ENCODE results near the gene EYS.

Gene EYS

DNA sequence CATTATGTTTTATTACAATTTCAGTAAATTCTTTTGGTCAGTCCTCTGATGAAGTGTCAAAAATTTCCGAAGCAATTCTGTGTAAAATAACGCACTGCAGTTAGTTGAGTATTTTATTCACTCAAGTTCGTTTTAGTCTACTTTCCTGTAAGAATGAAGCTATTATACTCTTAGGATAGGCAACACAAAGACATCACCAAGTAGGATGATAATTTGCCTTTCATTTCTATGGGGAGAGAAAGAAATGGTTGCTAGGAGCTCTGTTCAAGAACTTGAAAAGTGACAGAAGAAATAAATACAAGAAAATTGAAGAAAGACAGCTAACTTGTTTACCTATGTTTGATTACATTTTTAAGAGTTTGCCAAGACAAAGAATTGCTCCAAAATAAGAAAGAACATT, 290.4 kb downstream of the EYS start:
- TF ChIP-seq, protein P1, sequence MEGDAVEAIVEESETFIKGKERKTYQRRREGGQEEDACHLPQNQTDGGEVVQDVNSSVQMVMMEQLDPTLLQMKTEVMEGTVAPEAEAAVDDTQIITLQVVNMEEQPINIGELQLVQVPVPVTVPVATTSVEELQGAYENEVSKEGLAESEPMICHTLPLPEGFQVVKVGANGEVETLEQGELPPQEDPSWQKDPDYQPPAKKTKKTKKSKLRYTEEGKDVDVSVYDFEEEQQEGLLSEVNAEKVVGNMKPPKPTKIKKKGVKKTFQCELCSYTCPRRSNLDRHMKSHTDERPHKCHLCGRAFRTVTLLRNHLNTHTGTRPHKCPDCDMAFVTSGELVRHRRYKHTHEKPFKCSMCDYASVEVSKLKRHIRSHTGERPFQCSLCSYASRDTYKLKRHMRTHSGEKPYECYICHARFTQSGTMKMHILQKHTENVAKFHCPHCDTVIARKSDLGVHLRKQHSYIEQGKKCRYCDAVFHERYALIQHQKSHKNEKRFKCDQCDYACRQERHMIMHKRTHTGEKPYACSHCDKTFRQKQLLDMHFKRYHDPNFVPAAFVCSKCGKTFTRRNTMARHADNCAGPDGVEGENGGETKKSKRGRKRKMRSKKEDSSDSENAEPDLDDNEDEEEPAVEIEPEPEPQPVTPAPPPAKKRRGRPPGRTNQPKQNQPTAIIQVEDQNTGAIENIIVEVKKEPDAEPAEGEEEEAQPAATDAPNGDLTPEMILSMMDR (IDR thresholded peaks at IDR 0.05; ENCODE audit: poor library complexity, severe bottlenecking) = no peak
- Histone ChIP-seq H3K9me3 (ENCODE audit: severe bottlenecking) (no peaks in the 10 kb centered on the region), H3K27ac (ENCODE audit: poor library complexity, severe bottlenecking) (no peak overlapping the region), H3K36me3 (ENCODE audit: low read depth) (no peaks in the 10 kb centered on the region), H3K4me3 (ENCODE audit: severe bottlenecking) (no peak overlapping the region), H3K27me3 (ENCODE audit: insufficient read depth, poor library complexity, severe bottlenecking) (no peaks in the 10 kb centered on the region), H3K4me1 (ENCODE audit: insufficient read depth, poor library complexity, severe bottlenecking) (no peaks in the 10 kb centered on the region)
- DNase-seq (ENCODE audit: low spot score) (no peak), ATAC-seq (ENCODE audit: low read depth) (no peak)

DNA sequence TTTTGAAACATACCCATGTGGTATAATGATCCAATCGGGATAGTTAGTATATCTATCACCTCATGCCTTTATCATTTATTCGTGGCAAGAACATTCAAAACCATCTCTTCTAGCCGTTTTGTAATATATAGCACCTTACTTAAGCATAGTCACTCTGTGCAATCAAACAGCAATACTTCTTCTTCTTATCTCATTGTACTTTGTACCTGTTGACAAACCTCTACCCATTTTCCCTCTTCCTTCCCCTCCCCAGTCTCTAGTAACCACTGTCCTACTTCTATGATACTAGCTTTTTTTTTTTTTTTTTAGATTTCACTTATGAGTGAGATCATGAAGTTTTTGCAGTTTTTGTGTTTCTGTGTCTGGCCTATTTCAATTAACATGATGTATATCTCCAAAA, 296.7 kb downstream of the EYS start:
- H3K4me1 ChIP-seq (ENCODE audit: insufficient read depth, poor library complexity, severe bottlenecking) = no peaks in the 10 kb centered on the region
- no peaks in the 10 kb centered on the region for H3K27me3 ChIP-seq (ENCODE audit: insufficient read depth, poor library complexity, severe bottlenecking)
- no peaks in the 10 kb centered on the region for H3K9me3 ChIP-seq (ENCODE audit: severe bottlenecking)
- DNase-seq (ENCODE audit: low spot score) (no peak), ATAC-seq (ENCODE audit: low read depth) (no peak)
- no peak overlapping the region for H3K27ac ChIP-seq (ENCODE audit: poor library complexity, severe bottlenecking)
- H3K36me3 ChIP-seq (ENCODE audit: low read depth) = no peaks in the 10 kb centered on the region
- TF ChIP-seq, protein P1 (IDR thresholded peaks at IDR 0.05; ENCODE audit: poor library complexity, severe bottlenecking) = no peak
- H3K4me3 ChIP-seq (ENCODE audit: severe bottlenecking) = no peak overlapping the region

DNA sequence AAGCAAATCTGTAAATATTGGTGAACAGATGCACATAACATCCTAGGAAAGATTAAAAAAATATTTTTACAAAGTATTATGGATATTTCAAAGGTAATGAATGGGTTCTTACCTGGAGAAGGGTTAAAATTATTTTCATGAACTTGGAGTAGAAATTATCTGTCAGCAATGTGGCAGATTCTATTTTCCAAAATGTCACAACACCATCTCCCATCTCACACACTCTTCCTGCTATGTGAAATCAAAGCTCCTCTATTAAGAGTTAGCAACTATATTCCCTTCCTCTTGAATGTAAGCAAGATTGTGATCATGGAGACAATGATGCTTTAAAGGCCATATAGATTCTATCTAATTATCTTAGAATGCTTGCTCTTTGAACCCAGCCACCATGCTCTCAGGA, 304.5 kb downstream of the EYS start:
- no peaks in the 10 kb centered on the region for H3K4me1 ChIP-seq (ENCODE audit: insufficient read depth, poor library complexity, severe bottlenecking)
- TF ChIP-seq, protein P1 (IDR thresholded peaks at IDR 0.05; ENCODE audit: poor library complexity, severe bottlenecking) = no peak
- ATAC-seq (ENCODE audit: low read depth) = no peak

DNA sequence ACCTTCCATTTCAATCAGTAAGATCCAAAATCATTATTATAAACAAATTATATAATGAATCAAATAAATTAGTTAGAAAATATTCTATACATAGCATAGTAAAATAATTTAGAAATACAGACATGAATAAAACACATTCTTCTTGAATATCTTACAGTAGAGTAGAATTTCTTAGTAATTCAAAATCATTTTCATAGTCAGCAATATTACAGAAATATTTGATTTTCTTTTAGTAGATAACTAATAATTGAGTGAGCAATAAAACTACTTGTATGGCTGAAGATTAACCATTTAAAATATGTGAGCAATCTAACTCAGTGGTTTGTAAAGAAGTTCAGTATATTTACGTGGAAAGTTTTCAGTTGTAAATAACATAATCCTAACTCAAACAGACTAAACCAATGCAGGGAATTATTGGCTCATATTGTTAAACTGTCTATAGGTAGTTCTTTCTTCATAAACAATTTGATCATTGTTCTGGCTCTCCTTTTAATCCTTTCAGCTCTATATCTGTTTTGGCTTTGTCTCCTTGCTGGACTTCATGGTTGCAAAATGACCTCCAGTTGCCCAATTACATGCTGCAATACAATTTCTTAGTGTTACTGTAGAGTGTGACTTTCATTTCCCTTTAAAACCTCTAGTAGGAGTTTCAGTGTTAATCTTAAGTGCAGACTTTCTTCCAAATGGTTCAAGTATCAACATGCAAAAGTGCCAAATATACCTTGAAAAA, 307.5 kb downstream of the EYS start:
- H3K4me3 ChIP-seq (ENCODE audit: severe bottlenecking) = no peak overlapping the region
- TF ChIP-seq, protein P1 (IDR thresholded peaks at IDR 0.05; ENCODE audit: poor library complexity, severe bottlenecking) = no peak
- DNase-seq (ENCODE audit: low spot score) (no peak), ATAC-seq (ENCODE audit: low read depth) (no peak)
- H3K4me1 ChIP-seq (ENCODE audit: insufficient read depth, poor library complexity, severe bottlenecking) = no peaks in the 10 kb centered on the region
- H3K36me3 ChIP-seq (ENCODE audit: low read depth) = no peaks in the 10 kb centered on the region
- H3K27ac ChIP-seq (ENCODE audit: poor library complexity, severe bottlenecking) = no peak overlapping the region
- H3K27me3 ChIP-seq (ENCODE audit: insufficient read depth, poor library complexity, severe bottlenecking) = no peaks in the 10 kb centered on the region
- H3K9me3 ChIP-seq (ENCODE audit: severe bottlenecking) = no peaks in the 10 kb centered on the region

More for the DNA sequence above, 304.5 kb downstream of the EYS start:
- Histone ChIP-seq H3K27me3 (ENCODE audit: insufficient read depth, poor library complexity, severe bottlenecking) (no peaks in the 10 kb centered on the region), H3K27ac (ENCODE audit: poor library complexity, severe bottlenecking) (no peak overlapping the region), H3K36me3 (ENCODE audit: low read depth) (no peaks in the 10 kb centered on the region), H3K4me3 (ENCODE audit: severe bottlenecking) (no peak overlapping the region), H3K9me3 (ENCODE audit: severe bottlenecking) (no peaks in the 10 kb centered on the region)
- no peak for DNase-seq (ENCODE audit: low spot score)

DNA sequence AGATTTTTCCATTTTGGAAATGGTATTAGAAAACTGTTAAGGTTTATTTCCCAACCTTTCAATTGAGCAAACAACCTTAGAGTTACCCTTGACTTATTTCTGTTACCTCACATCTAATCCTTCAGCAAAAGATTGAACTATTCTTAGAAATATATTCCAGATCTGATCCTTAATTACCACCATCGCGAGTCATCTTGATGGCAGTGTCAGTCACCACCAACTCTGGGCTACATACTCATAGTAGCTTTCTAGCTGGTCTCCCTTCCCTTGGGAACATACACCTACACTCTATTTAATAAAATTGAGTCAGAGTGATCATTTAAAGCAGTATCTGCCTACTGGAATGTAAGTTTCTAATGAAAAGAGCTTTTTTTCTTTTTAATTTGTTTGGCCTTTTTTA, 308.2 kb downstream of the EYS start:
- TF ChIP-seq, protein P1 (IDR thresholded peaks at IDR 0.05; ENCODE audit: poor library complexity, severe bottlenecking) = no peak
- no peak for ATAC-seq (ENCODE audit: low read depth)

More for the DNA sequence above, 308.2 kb downstream of the EYS start:
- Histone ChIP-seq H3K9me3 (ENCODE audit: severe bottlenecking) (no peaks in the 10 kb centered on the region), H3K27me3 (ENCODE audit: insufficient read depth, poor library complexity, severe bottlenecking) (no peaks in the 10 kb centered on the region), H3K27ac (ENCODE audit: poor library complexity, severe bottlenecking) (no peak overlapping the region), H3K4me3 (ENCODE audit: severe bottlenecking) (no peak overlapping the region), H3K36me3 (ENCODE audit: low read depth) (no peaks in the 10 kb centered on the region), H3K4me1 (ENCODE audit: insufficient read depth, poor library complexity, severe bottlenecking) (no peaks in the 10 kb centered on the region)
- no peak for DNase-seq (ENCODE audit: low spot score)

Data from RWPE2 (cell line).